GM19238 (cell line): ENCODE results near the gene PHOSPHO1.

Experiments
- DNase-seq: peaks from one replicate; pipeline ENCODE4 v3.0.0; 2011; ENCODE audit warnings: low spot score; ENCODE audit not compliant: insufficient read length

PHOSPHO1 gene

DNA sequence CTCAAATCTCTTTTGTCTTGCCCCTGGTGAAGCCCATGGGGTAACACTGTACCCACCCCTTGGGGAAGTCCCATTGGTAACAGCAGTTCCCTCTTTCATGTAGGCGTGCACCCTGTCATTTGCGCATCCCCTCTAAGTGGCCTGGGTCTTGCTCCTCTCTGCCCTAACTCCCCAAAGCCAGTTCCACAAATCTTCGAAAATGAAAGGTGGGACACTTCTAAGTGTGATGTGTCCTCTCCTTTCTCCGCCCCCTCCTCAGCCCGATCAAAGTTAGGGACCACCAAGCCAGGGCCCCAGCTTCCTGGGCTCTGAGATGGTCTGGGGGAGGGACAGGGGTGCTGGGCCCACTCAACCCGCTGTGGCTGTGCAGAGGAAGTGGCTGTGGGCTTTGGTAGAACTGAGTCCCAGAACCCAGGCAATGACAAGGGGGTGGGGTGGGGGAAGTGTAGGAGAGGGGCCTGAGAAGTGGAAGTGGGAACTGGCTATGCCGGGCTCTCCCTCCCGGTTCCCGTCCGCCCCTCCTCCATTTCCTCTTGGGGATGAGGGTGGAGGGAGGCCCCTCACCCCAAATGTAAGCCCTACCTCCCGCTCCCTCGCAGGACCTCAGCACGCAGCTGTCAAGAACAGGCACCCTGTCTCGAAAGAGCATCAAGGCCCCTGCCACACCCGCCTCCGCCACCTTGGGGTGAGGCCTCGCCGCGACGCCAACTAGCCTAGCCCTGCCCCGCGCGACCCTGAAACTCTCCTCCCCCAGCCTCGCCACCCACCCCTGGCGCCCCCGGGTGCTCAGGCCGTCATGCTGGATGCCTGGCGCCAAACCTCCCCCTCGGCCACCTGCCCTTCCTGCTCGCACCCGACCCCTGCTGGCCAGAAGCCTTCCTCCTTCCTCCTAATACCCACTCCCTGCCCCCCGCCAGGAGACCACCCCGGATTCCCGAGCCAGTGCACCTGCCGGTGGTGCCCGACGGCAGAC, 11.4 kb downstream of the PHOSPHO1 start:
- peak; percentile 51 for DNase-seq

DNA sequence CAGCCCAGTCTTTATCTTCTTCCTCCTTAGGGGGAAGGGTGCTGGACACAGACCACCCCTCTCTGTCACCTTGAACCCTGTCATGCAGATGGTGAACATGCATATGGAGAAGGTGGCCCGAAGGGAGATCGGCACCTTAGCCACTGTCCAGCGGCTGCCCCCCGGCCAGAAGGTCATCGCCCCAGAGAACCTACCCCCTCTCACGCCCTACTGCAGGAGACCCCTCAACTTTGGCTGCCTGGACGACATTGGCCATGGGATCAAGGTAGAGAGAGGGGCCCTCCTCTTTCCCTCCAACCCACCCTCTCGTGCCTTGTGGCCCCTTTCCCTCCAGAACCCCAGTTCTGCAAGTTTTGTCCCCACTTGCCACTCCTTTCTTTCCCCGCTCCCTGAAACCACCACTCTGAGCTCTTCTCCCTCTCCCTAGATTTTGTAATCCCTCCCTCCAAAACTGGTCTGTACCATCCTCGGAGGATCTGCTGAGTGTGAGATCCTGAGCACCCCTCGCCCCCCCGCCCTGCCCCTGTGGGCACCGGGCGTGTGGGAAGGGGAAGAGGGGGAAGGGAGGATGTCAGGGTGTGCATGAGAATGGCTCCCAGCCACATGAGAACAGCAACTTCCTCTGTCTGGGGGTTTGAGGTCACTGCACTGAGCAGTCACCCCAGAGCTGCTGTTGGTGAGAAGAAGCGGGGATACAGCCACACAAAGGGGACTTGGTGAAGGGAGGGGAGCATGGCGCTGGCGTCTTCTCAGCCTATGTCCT, 12.8 kb downstream of the PHOSPHO1 start:
- DNase-seq = peak; percentile 79

GRCh38 chr17:49216953-49217650, 13.5 kb downstream of the PHOSPHO1 start:
- DNase-seq = no peak

- no peak for DNase-seq
These were observed 14.1 kb downstream of the PHOSPHO1 start for GRCh38 chr17:49216482-49216881.

DNA sequence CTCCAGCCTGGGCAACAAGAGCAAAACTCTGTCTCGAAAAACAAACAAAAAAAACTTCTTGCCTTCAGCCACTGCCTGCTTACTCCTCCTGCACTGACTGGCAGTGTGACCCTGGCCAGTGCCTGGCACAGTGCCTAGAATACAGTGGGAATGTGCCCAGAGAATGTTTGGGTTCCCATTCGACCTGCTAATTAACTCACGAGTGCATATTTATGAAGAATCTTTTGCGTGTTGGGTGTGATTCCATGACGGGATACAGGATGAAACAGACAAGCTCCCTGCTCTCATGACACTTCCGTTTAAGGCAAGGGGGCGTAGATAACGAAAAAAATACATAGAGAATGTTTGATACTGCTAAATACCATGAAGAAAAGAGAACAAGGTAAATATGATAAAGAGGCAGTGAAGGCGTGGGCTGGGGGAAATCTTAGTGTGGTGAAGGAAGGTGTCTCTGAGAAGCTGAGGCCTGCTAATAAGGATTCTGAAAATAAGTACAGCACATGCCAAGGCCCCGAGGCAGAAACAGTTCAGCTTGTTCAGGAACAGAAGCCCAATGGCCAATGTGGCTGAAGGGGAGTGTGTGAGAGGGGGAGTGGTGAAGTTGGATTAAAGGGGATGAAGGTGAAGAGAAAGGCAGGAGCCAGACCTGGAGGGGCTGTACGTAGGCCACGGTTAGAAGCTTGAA, 15.8 kb downstream of the PHOSPHO1 start:
- DNase-seq = no peak

- no peak for DNase-seq
These were observed 16.7 kb downstream of the PHOSPHO1 start for GRCh38 chr17:49213847-49214246.

GRCh38 chr17:49213399-49213798, 17.2 kb downstream of the PHOSPHO1 start:
- DNase-seq = no peak

DNA sequence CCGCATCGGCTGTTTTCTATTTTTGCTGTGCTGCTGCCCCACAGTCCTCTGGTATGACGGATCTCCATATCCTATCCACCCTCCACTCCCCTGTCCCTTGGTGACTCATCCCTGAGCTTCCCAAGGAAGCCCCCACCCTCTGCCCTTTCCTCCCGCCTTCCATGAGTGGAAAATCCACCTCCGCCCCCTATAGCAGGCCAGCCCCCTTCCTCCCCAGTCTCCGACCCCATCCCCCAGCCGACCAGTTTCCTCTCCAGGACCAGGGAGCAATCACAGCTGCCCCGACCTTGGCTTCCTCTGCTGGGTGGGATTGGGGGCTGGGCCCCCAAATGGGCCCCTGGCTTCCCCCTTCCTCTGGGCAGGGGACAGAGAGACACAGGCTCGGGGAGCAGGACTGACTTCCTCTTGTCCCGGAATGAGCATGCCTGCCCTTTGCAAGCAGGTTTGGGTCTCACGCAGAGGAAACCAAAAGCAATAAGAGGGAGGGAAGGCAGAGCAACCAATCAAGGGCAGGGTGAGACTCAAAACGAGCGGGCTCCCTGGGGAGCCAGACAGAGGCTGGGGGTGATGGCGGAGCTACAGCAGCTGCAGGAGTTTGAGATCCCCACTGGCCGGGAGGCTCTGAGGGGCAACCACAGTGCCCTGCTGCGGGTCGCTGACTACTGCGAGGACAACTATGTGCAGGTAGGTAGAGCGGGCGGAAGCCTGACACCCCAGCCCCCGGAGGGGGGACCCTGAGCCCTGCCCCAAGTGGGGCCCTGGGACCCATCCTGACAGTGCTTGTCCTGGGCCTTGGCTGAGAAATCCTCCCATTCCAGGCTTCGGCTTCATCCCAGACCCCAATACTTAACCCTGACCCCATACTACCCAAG, 20.2 kb downstream of the PHOSPHO1 start, which contains the start of the genes ABI3 and GNGT2:
ABI3 (plus strand) TSS at position 550 of the 872 bp plus-strand sequence; CDS start at position 568, 18 bp downstream.
GNGT2 (minus strand) TSS at position 417 of the 872 bp plus-strand sequence. CDS start 3,152 bp downstream, outside the sequence.
- peak; percentile 93 for DNase-seq

DNA sequence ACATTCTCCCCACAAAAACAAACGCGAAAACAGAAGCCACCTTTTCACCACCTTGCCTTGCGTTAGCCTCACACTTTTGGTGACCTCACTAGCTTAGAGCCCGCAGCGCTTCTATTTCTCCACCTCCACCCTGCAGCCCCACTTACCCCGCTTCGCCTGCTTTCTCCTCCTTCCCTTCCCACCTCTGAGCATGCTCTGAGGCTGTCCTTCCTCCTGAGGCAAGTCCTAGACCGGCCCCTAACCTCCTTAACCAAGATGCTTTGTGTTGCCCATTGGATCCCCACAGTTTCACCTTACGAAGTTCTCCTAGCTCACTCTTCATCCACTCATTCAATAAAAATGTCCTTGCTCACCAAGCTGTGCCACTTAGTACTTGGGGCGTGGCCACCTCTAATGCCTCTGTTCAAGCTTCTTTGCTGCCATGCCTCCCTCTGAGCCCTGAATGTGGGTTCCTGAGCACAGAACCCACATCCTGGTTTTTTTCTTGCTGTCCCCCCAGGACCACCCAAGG, 21.5 kb downstream of the PHOSPHO1 start:
- no peak for DNase-seq

GRCh38 chr17:49204516-49204915, 26.1 kb downstream of the PHOSPHO1 start:
- no peak for DNase-seq

DNA sequence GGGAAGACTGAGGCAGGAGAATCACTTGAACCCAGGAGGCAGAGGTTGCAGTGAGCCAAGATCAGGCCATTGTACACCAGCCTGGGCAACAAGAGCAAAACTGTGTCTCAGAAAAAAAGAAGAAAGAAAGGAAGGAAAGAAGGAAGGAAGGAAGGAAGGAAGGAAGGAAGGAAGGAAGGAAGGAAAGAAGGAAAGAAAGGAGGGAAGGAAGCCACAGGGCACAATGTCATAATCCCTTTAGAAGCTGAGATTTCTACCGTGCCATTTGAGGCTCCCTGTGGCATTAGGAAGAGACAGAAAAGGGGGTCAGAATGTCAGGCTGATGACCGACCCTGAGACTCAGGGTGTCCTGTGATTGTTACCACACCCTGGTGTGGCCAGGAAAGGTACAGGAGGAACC, 26.8 kb downstream of the PHOSPHO1 start:
- no peak for DNase-seq

DNA sequence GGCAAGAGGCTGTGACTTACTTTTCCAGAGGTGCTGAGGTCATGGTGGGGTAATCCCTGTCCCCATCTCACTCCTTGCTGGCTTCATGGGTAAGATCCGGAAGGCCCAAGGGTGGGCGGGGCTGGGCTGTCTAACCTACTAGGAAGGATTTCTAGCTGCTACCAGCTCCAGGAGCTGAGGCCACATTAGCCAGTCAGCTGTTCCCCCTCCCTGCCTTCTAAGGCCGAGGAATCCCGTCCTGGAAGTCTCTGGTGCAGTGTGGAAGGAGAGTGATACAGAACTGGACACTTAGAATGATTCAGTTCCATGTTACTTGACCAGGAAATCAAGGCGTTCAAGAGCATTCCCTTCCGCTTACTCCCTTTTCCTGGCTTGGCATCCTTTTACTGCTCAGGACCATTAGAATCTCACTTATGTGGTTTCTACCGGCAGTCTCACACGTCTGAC, 29.1 kb downstream of the PHOSPHO1 start:
- no peak for DNase-seq

DNA sequence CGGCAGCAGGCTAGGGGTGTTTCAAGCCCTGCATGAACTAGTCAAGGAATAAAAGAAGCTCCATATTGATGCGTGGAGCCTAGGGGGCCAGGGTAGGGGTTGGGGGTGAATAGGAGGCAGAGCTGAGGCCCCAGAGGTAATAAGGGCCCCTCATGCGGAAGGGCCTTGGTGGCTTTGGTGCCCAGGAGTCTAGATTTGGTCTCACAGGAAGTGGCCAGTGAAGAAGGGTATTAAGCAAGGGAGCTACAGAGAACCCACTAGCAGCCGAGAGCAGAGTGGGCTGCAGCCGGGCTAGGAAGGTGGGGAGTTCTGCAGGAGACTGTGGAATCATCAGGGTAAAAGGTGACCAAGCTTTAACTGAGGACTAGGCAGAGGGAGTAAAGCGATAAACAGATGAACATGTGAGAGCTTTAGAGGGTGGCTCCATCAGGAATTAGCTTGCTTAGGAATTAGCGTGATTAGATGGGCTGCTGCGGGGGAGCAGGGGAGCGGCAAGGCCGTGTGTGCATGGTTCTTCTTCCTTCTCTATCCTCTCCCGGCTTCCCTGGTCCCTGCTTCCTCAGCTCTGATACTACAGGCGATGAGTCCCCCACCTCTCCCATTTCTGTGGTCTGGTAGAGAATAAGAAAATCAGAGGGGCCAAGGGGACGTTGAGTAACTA, 30.0 kb downstream of the PHOSPHO1 start:
- no peak for DNase-seq

- no peak for DNase-seq
These were observed 32.4 kb downstream of the PHOSPHO1 start for GRCh38 chr17:49198211-49198610.

DNA sequence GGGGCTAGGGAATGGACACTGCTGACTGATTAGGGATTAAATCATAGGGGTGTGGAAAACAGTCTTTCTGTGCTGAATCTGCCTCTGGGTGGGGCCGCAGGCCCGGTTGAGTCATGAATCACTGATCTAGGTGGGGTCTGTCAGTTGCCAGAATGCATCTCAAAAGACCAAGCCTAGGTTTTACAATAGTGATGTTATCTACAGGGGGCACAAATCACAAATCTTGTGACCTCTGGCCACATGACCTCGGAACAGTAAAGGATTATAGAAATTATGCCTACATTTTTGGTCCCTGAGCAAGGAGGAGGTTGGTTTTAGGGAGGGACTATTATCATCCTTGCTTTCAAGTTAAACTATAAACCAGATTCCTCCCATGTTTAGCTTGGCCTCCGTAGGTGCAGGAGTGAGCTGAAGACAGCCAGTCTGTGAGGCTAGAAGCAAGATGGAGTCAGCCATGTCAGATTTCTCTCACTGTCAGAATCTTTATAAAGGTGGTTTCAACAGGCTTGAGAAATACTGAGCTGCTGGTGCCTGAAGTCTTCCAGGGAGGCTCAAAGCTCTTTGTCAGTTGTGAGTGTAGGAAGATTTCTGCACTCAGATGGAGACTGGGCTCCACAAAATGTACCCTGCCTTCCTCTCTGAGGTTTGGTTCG, 33.1 kb downstream of the PHOSPHO1 start:
- no peak for DNase-seq

- no peak for DNase-seq
These were observed 34.1 kb downstream of the PHOSPHO1 start for GRCh38 chr17:49196520-49196919.

DNA sequence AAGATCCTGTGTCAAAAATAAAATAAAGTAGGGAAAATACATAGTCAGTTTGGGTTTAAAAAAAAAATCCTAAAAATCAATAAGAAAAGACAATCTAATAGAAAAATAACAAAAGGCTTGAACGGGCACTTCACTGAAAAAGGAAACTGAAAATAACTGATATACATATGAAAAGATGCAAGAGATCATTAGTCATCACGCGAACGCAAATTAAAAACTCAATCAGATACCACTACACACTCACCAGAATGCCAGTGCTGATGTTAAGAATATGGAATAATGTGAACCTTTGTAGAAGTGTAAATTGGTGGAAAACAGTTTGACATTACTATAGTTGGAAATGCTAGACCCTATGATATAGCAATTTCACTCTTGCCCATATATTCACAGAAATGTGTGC, 34.8 kb downstream of the PHOSPHO1 start:
- DNase-seq = no peak

DNA sequence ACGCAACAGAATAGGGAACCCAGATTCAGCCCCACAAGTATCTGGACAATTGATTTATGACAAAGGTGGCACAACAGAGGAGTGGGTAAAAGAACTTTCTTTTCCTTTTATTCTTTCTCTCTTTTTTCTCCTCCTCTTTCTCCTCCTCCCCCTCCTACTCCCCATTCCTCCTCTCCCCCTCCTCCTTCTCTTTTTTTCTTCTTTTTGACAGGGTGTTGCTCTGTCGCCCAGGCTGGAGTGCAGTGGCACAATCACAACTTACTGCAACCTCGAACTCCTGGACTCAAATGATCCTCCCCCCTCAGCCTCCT, 36.3 kb downstream of the PHOSPHO1 start:
- DNase-seq = no peak
